Measurements from ENCODE around the gene THAP3.

- TF ChIP-seq, protein P1, sequence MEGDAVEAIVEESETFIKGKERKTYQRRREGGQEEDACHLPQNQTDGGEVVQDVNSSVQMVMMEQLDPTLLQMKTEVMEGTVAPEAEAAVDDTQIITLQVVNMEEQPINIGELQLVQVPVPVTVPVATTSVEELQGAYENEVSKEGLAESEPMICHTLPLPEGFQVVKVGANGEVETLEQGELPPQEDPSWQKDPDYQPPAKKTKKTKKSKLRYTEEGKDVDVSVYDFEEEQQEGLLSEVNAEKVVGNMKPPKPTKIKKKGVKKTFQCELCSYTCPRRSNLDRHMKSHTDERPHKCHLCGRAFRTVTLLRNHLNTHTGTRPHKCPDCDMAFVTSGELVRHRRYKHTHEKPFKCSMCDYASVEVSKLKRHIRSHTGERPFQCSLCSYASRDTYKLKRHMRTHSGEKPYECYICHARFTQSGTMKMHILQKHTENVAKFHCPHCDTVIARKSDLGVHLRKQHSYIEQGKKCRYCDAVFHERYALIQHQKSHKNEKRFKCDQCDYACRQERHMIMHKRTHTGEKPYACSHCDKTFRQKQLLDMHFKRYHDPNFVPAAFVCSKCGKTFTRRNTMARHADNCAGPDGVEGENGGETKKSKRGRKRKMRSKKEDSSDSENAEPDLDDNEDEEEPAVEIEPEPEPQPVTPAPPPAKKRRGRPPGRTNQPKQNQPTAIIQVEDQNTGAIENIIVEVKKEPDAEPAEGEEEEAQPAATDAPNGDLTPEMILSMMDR (IDR thresholded peaks at IDR 0.05; ENCODE audit: low read length), result no peak
- TF ChIP-seq EZH2 (IDR thresholded peaks at IDR 0.05; ENCODE audit: borderline replicate concordance, low read length), result no peak
Measured at GRCh38 chr1:6591222-6591621, 33.4 kb upstream of the THAP3 start.
